ENCODE measurements around the gene HSD3B1. TPM values are rescaled to one million over a fixed set of nuclear protein-coding genes. Genes with fewer than 3 reads are reported as not detected.

Gene HSD3B1
- not detected for total RNA-seq

GRCh38 chr1:119506941-119507340, at the start of gene HSD3B1:
Gene HSD3B1 (plus strand): TSS chr1:119507210. CDS start chr1:119507477, 267 bp downstream.
- no peak within 1 kb of the TSS for H3K4me3 ChIP-seq
- no peak for ATAC-seq (ENCODE audit: low FRiP score in 2 of 2)

DNA sequence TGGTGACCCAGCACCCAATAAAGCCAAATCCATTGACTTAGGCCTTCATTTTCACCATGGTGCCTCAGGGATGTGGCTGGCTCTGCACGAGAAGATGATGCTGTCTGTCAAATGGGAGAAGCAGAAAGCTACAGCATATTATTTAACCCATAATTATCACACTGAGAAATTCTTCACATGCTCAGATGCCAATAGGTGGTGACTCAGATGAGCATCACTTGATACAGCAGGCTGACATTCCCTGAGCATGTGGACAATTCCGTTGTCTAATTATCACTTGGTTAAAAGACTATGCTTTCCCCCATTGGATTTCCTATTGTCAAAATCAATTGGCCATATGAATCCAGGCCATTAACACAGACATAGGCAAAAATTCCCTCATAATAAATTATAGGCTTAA, 44.0 kb upstream of the HSD3B1 start:
- no peak for ATAC-seq (ENCODE audit: low FRiP score in 2 of 2)
- H3K27me3 ChIP-seq = no peaks in the 10 kb centered on the region
- no peak overlapping the region for H3K4me3 ChIP-seq
- H3K4me1 ChIP-seq = peaks cover 0 to 4% (median 0%) of the 10 kb centered on the region in 4 donors
- 84 to 87% methylated on average over 2 of the region's 2 CpGs for WGBS, 2 donors
- no peak overlapping the region for H3K27ac ChIP-seq
- H3K36me3 ChIP-seq = no peaks in the 10 kb centered on the region
- no peaks in the 10 kb centered on the region for H3K9me3 ChIP-seq
- DNase-seq = no peak
- TF ChIP-seq CTCF (IDR thresholded peaks at IDR 0.05) = no peak
- no peak for TF ChIP-seq EP300 (IDR thresholded peaks at IDR 0.05)
- TF ChIP-seq POLR2A (IDR thresholded peaks at IDR 0.05) = no peak
- no peak for TF ChIP-seq POLR2AphosphoS5 (IDR thresholded peaks at IDR 0.05)

More at GRCh38 chr1:119506941-119507340, at the start of gene HSD3B1:
- no peak for DNase-seq
- no peak for TF ChIP-seq EP300 (IDR thresholded peaks at IDR 0.05)
- no peak for TF ChIP-seq CTCF (IDR thresholded peaks at IDR 0.05)
- TF ChIP-seq POLR2A (IDR thresholded peaks at IDR 0.05) = no peak
- TF ChIP-seq POLR2AphosphoS5 (IDR thresholded peaks at IDR 0.05) = no peak
- no peaks in the 10 kb centered on the region for H3K27me3 ChIP-seq
- H3K27ac ChIP-seq = no peak within 1 kb of the TSS
- no peaks in the 10 kb centered on the region for H3K9me3 ChIP-seq
- H3K36me3 ChIP-seq = no peaks in the 10 kb centered on the region
- no peaks in the 10 kb centered on the region for H3K4me1 ChIP-seq
- 44 to 81% methylated on average over 1 of the region's 1 CpG for WGBS, 2 donors

GRCh38 chr1:119463569-119463968, 43.4 kb upstream of the HSD3B1 start:
- no peaks in the 10 kb centered on the region for H3K36me3 ChIP-seq
- H3K4me3 ChIP-seq = no peak overlapping the region
- no peak for ATAC-seq (ENCODE audit: low FRiP score in 2 of 2)
- H3K4me1 ChIP-seq = peaks cover 0 to 4% (median 0%) of the 10 kb centered on the region in 4 donors
- no peaks in the 10 kb centered on the region for H3K27me3 ChIP-seq
- 81 to 85% methylated on average over 2 of the region's 2 CpGs for WGBS, 2 donors
- TF ChIP-seq POLR2AphosphoS5 (IDR thresholded peaks at IDR 0.05) (no peak), CTCF (IDR thresholded peaks at IDR 0.05) (no peak), POLR2A (IDR thresholded peaks at IDR 0.05) (no peak), EP300 (IDR thresholded peaks at IDR 0.05) (no peak)
- H3K9me3 ChIP-seq = no peaks in the 10 kb centered on the region
- H3K27ac ChIP-seq = no peak overlapping the region
- DNase-seq = no peak

GRCh38 chr1:119466445-119466844, 40.6 kb upstream of the HSD3B1 start:
- no peak for ATAC-seq (ENCODE audit: low FRiP score in 2 of 2)
- TF ChIP-seq EP300 (IDR thresholded peaks at IDR 0.05) (no peak), CTCF (IDR thresholded peaks at IDR 0.05) (no peak), POLR2AphosphoS5 (IDR thresholded peaks at IDR 0.05) (no peak), POLR2A (IDR thresholded peaks at IDR 0.05) (no peak)
- Histone ChIP-seq H3K27ac (no peak overlapping the region), H3K27me3 (no peaks in the 10 kb centered on the region), H3K36me3 (no peaks in the 10 kb centered on the region), H3K4me3 (no peak overlapping the region), H3K4me1 (peaks cover 0 to 4% (median 0%) of the 10 kb centered on the region in 4 donors), H3K9me3 (no peaks in the 10 kb centered on the region)
- no peak for DNase-seq
- WGBS, 2 donors = 43 to 59% methylated on average over 2 of the region's 2 CpGs

- TF ChIP-seq POLR2AphosphoS5 (IDR thresholded peaks at IDR 0.05) = no peak
- no peak for TF ChIP-seq POLR2A (IDR thresholded peaks at IDR 0.05)
- TF ChIP-seq CTCF (IDR thresholded peaks at IDR 0.05) = no peak
- TF ChIP-seq EP300 (IDR thresholded peaks at IDR 0.05) = no peak
- DNase-seq (no peak), ATAC-seq (ENCODE audit: low FRiP score in 2 of 2) (no peak)
- peaks cover 0 to 4% (median 0%) of the 10 kb centered on the region in 4 donors for H3K4me1 ChIP-seq
- H3K4me3 ChIP-seq = no peak overlapping the region
- no peaks in the 10 kb centered on the region for H3K36me3 ChIP-seq
- 85 to 92% methylated on average over 1 of the region's 1 CpG for WGBS, 2 donors
- no peaks in the 10 kb centered on the region for H3K9me3 ChIP-seq
- no peaks in the 10 kb centered on the region for H3K27me3 ChIP-seq
- H3K27ac ChIP-seq = no peak overlapping the region
Observed at GRCh38 chr1:119467219-119467618, 39.8 kb upstream of the HSD3B1 start.

Measured in upper lobe of left lung (tissue), 6 donors.